Measurements from ENCODE around the gene METTL22.

Gene METTL22, protein sequence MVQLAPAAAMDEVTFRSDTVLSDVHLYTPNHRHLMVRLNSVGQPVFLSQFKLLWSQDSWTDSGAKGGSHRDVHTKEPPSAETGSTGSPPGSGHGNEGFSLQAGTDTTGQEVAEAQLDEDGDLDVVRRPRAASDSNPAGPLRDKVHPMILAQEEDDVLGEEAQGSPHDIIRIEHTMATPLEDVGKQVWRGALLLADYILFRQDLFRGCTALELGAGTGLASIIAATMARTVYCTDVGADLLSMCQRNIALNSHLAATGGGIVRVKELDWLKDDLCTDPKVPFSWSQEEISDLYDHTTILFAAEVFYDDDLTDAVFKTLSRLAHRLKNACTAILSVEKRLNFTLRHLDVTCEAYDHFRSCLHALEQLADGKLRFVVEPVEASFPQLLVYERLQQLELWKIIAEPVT

DNA sequence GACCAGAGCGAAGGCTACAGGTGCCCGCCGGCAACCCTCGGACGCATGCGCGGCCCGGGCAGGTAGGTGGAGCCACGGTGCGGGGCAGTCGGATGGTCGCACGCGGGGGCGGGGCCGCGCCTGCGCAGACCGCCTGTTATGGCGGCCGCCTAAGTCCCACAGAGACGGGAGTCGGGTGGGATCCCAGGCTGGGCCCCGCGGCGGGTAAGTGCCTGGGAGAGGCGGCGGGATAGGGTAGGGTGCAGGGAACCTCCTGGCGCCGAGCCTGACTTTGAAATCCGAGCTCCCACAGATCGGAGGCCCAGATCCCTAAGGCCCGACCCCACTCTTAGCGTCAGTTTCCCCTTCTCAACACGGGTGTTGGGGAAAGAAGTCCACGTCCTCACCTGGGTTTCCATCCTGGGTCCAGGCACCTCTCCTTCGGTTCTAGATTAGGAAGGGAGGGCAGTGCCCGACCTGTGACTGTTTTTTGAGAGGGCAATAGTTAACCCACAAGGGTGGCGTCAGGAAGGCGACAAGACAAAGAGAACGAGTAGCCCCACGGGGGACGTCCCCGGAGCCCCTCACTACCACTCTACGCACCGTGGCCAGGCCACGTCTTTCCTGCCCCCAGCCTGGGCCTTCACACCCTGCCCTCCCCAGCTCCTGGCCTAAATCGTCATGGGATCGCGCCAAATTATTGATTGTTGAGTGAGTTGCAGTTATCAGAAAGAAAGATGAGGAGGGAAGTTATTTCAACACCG is at the start of gene METTL22:
Gene METTL22, plus strand, starts transcription at position 127 of the 743 bp plus-strand sequence. CDS start 3,968 bp downstream, outside the sequence.
- DNase-seq (ENCODE audit: low read depth in 1 of 2, low spot score in 1 of 2): peak; percentile 84 to 86

GRCh38 chr16:8572063-8572918 is 49.2 kb upstream of the METTL22 start:
- DNase-seq (ENCODE audit: low read depth in 1 of 2, low spot score in 1 of 2): no peak

DNA sequence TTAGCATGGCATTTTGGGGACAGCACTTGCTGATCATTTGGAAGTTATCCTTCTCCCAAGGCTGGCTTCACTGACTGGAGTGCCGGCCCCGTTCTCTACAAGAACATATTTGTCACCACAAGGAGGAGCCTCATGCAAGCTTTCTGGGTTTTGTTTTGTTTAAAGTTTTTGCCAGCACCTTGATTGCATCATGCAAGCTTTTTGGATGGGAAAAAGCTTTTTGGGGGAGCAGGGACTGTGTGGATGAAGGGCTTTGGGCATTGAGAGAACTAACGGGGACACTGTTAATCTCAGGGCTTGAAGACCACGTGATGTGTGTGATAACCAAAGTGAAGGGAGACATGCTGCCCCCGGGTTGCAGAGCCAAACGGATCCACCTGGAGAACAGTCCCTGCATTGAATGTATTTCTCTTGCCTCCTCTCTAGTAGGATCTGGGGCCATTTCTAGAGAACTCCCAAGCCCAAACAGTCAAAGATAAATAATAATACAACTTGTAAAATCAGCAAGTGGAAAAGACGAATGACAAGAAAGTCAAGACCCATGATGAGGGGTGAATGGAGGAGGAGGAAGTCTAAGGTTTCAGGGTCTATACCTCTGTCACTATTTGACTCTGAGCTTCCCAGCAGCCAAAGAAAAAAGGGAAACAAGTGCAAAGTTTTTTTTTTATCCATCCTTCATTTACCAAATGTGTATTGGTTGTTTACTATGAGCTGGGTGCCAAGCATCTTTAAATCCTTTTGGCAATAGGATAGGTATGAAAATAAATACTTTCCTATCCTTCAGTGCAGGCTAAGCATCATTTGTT is 48.4 kb upstream of the METTL22 start:
- DNase-seq (ENCODE audit: low read depth in 1 of 2, low spot score in 1 of 2): no peak

DNA sequence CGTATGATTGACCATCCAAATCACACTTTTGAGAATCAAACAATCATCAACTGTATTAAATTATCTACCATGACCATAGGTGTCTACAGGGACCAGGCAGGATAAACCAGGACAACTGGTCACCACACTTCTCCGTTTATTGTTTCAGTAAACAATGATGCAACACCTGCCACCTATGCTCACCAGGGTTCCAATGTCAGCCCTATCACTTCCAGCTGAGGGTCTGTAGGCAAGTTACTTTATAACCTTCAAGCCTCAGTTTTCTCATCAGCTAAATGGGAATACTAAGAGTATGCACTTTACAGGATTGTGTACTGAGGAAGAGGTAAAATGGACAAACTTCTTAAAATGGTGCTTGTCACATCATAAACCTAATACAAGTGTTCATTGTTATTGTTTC is 46.1 kb upstream of the METTL22 start:
- DNase-seq (ENCODE audit: low read depth in 1 of 2, low spot score in 1 of 2): no peak

GRCh38 chr16:8576141-8577004 is 45.1 kb upstream of the METTL22 start:
- DNase-seq (ENCODE audit: low read depth in 1 of 2, low spot score in 1 of 2): no peak

- DNase-seq (ENCODE audit: low read depth in 1 of 2, low spot score in 1 of 2): no peak
Observed at GRCh38 chr16:8577678-8578304, 43.7 kb upstream of the METTL22 start.

DNA sequence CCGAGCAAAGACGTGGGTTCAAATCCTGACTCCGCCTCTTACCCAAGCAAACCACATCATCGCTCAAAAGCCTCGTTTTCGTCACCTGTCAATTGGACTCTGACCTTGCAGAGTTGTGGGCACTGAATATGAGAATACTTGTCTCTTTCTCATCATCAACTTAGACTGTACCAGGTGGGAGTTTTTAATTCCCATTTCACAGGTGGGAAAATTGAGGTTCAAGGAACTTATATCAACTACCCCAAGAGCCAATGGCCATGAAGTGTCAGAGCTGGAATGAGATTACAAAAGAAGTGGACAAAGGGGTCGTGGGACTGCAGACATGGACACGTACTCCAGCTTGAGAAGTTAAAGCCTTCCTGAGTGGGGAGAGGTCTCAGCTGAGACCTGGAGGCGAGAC is 41.9 kb upstream of the METTL22 start:
- no peak for DNase-seq (ENCODE audit: low read depth in 1 of 2, low spot score in 1 of 2)

DNA sequence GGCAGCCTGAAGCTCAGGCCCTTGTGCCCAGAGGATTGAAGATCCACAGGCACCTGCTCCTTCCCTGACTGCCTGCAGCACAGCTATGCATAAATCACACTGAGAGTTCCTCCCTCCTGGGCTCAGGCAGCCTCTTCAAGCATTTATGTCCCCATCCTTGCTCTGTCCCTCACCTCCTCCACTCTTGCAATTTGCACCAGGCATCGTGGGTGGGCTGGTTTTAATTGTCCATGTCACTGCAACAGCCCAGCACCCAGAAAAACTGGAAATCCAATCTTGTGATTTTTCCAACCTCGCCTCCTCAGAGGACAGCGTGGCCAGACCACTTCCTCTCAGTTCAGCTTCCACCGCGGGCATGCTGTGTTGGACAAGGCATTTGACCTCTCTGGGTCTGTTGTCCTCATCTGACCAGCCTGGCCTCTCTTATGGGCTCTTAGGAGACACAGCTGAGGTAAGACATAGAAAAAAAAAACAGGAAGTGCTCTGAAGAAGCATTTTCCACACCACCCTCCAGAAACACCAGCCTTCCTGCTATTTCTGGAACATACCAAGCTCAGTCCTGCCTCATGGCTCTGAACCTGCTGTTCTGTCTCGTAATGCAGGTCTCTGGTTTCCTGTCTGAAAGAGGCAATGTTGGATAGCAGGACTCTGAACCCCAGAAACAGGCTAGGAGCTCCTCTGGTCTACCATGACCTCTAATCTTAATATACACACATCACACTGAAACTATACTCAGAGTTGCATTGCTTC is 39.5 kb upstream of the METTL22 start:
- no peak for DNase-seq (ENCODE audit: low read depth in 1 of 2, low spot score in 1 of 2)

DNA sequence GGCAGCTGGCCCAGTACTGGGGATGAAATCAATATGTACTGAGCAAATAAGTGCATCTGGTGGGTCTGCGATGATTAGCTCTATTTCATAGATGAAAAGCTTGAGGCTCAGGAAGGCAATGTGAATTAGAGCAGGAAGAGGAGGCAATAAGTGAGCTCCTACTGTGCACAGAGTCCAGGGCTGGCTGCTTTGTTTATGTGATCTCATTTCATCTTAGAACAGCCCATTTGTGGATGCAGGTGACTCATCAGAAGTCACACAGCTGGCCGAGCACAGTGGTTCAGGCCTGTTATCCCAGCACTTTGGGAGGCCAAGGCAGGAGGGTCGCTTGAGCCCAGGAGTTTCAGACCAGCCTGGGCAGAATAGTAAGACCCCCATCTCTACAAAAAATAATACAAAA is 38.3 kb upstream of the METTL22 start:
- DNase-seq (ENCODE audit: low read depth in 1 of 2, low spot score in 1 of 2): no peak

DNA sequence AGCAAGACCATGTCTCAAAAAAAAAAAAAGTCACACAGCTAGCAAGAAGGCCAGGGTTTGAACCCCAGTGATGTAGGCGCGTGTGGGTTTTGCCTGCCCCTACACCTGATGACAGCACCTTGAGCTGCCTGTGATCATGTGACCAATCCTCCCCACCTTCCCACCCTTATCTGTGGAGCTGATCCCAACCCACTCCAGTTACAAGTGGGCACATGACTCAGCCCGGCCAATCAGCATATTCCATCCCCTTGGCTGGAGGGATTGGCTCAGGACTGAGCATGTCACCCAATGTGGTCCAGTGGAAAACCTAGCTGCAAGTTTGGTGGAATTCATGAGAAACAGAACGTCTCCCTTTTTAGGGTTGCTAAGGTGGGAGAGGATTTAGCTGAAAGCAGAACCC is 37.8 kb upstream of the METTL22 start:
- no peak for DNase-seq (ENCODE audit: low read depth in 1 of 2, low spot score in 1 of 2)

DNA sequence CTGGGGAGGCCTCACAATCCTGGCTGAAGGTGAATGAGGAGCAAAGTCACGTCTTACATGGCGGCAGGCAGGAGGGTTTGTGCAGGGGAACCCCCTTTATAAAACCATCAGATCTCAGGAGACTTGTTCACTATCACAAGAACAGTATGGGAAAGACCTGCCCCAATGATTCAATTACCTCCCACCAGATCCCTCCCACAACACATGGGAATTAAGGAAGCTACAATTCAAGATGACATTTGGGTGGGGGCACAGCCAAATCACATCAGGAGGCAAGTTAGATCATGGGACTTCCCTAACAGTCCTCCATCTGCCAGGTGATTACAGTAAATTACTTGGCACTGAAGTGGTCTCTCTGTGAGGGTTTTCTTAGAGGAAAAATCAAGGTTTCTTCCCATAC is 36.5 kb upstream of the METTL22 start:
- DNase-seq (ENCODE audit: low read depth in 1 of 2, low spot score in 1 of 2): no peak

DNA sequence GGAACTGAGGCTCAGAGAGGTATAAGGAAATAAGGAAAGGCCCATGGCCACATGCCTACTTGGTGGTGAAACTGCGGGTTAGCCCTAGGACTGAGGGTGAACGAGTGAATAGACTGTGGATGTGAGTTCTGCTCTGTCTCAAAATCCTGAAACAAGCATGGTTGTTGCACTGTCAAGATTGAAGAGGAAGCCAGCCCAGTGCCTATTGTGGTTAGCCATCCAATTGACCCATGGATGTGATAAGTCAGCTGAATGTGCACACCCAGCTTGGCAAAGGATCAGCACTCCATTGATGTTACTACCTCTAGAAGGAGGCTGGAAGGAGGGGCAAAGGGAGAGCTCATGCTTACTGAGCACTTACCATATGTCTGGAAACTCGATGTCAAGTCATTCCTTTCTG is 35.6 kb upstream of the METTL22 start:
- no peak for DNase-seq (ENCODE audit: low read depth in 1 of 2, low spot score in 1 of 2)

- no peak for DNase-seq (ENCODE audit: low read depth in 1 of 2, low spot score in 1 of 2)
Observed at GRCh38 chr16:8587065-8587464, 34.4 kb upstream of the METTL22 start.

GRCh38 chr16:8588682-8589056 is 32.8 kb upstream of the METTL22 start:
- no peak for DNase-seq (ENCODE audit: low read depth in 1 of 2, low spot score in 1 of 2)

GRCh38 chr16:8589057-8589899 is 32.2 kb upstream of the METTL22 start:
- DNase-seq (ENCODE audit: low read depth in 1 of 2, low spot score in 1 of 2): no peak

DNA sequence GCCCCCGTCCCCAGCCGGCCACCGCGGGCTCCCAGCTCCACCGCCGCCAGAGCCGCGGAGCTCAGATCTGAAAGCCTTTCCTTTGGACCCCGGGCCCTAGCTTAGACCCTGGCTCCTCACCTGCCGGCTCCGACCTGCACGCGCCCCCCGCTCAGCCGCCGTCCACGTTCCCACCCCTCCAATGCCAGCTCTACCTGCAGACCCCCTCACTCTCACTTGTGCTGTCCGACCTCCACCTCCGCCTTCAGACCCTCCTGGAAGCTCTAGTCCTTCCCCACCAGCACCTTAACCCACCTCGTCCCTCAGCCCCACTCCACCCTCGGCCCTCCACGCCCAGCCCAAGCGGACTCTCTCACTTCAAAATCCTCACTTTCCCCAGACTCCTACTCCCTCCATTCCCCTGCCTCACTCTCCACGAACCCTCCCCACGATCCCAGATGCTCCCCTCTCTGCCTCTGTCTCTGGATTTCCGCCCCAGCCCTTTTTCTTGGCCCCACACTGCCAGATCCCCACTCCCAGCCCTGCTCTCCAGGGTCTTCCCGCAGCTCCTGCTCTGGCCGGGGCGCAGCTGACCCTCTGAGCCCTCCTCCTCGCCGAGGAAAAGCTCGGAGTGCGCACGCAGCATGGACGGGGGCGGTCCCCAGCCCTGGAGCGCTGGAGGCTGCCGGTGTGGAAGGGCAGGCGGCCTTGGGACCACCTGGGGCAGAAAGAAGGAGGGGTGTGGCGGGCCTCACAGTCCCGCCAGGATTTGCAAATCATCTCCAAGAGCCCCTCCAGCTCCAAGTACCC is 31.4 kb upstream of the METTL22 start, which contains the start of gene TMEM114:
Gene TMEM114, minus strand, starts transcription at position 612 of the 789 bp plus-strand sequence. CDS start 673 bp downstream, outside the sequence.
- DNase-seq (ENCODE audit: low read depth in 1 of 2, low spot score in 1 of 2): no peak

GRCh38 chr16:8590811-8591210 is 30.7 kb upstream of the METTL22 start:
- no peak for DNase-seq (ENCODE audit: low read depth in 1 of 2, low spot score in 1 of 2)

All from activated CD4-positive, alpha-beta T cell treated with anti-CD3 and anti-CD28 coated beads, Interleukin-2, amount 50 U/mL, for 24 hours (primary cell).